GM23248 (cell line): ENCODE measurements around the gene FREM1.

ENCODE experiments used
- EZH2 ChIP-seq: fragments of 200-600 bp; sonication (generic); IDR thresholded peaks from 2 replicates; pipeline ENCODE4 v1.6.1; 2018; ENCODE audit warnings: antibody characterized with exemption, mild to moderate bottlenecking; ENCODE audit not compliant: insufficient read depth, poor library complexity, severe bottlenecking
- EZH2phosphoT487 ChIP-seq: fragments of 200-600 bp; sonication (generic); IDR thresholded peaks from 2 replicates; pipeline ENCODE4 v1.6.1; 2018; ENCODE audit warnings: antibody characterized with exemption, moderate library complexity, mild to moderate bottlenecking, low read depth; ENCODE audit not compliant: insufficient read depth

DNA sequence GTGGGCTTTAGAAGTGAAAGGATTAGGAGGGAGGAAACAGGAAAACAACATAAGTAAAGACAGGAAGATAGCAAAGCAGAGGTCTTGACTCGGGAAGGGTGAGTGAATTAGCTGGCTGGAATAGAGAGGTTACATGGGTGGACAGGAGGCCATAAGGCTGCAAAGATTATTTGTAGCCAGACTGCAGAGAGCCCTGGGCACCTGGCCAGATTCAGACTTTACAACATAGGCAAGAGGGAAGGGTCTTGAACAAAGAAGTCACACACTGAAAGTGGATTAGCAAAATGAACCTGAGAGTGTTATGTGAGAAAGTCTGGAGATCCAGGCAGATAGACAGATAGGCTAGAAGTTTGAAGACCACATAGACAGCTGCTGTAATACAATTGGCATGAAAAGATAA, 158.0 kb downstream of the FREM1 start:
- no peak for TF ChIP-seq EZH2
- TF ChIP-seq EZH2phosphoT487 = no peak
